Smooth muscle cell (in vitro differentiated cells): ENCODE results near the gene CA5A. TPM values are rescaled to one million over a fixed set of nuclear protein-coding genes. Genes with fewer than 3 reads are reported as not detected.

Experiments used
- DNase-seq: peaks from one replicate; lab custom pipeline; 2025; ENCODE audit not compliant: unreplicated experiment; lab: John Stamatoyannopoulos, UW
- H2AFZ ChIP-seq: fragments of 200-600 bp; sonication (generic); 2 replicates; pipeline ENCODE4 v1.6.0; 2016; ENCODE audit warnings: antibody characterized with exemption, low read depth, mild to moderate bottlenecking
- H3F3A ChIP-seq: fragments of 200-600 bp; sonication (generic); 2 replicates; pipeline ENCODE4 v1.6.0; 2017; ENCODE audit warnings: antibody characterized with exemption, low read depth
- H3K27ac ChIP-seq: fragments of 200-600 bp; sonication (generic); 2 replicates; pipeline ENCODE4 v1.5.1; 2016; ENCODE audit warnings: low read depth, mild to moderate bottlenecking
- H3K27me3 ChIP-seq: fragments of 200-600 bp; sonication (generic); 2 replicates; pipeline ENCODE4 v1.6.1; 2016; ENCODE audit warnings: low read depth, mild to moderate bottlenecking
- H3K36me3 ChIP-seq: fragments of 200-600 bp; sonication (generic); 2 replicates; pipeline ENCODE4 v1.5.1; 2016; ENCODE audit warnings: low read depth
- H3K4me1 ChIP-seq: fragments of 200-600 bp; sonication (generic); 2 replicates; pipeline ENCODE4 v1.5.1; 2016; ENCODE audit warnings: low read depth
- H3K4me2 ChIP-seq: fragments of 200-600 bp; sonication (generic); 2 replicates; pipeline ENCODE4 v1.6.0; 2016; ENCODE audit warnings: mild to moderate bottlenecking
- H3K4me3 ChIP-seq: fragments of 200-600 bp; sonication (generic); 2 replicates; pipeline ENCODE4 v1.5.1; 2016; ENCODE audit warnings: mild to moderate bottlenecking
- H3K79me2 ChIP-seq: fragments of 200-600 bp; sonication (generic); 2 replicates; pipeline ENCODE4 v1.6.0; 2016; ENCODE audit warnings: low read depth, mild to moderate bottlenecking
- H3K9ac ChIP-seq: fragments of 200-600 bp; sonication (generic); 2 replicates; pipeline ENCODE4 v1.6.0; 2016; ENCODE audit warnings: low read depth
- H3K9me3 ChIP-seq: fragments of 200-600 bp; sonication (generic); replicated peaks from 2 replicates; pipeline ENCODE4 v1.5.1; 2016; ENCODE audit warnings: low read depth
- H4K20me1 ChIP-seq: fragments of 200-600 bp; sonication (generic); 2 replicates; pipeline ENCODE4 v1.6.0; 2016; ENCODE audit warnings: low read depth
- CTCF ChIP-seq: fragments of 200-600 bp; sonication (generic); IDR thresholded peaks from 2 replicates; pipeline ENCODE4 v1.5.1; 2017; ENCODE audit warnings: borderline replicate concordance, mild to moderate bottlenecking, antibody characterized with exemption; ENCODE audit not compliant: insufficient read depth, poor library complexity, severe bottlenecking
- WGBS: methylation state at CpG from one replicate; pipeline ENCODE4 v1.1.7; 2016; ENCODE audit warnings: low lambda C conversion rate; 5-methylcytosine and 5-hydroxymethylcytosine counted together
- polyA plus RNA-seq: library from polyadenylated mRNA; unstranded; fragments of >200 nt; fragmentation: Nextera tagmentation; extraction: Ambion mirVana; gene quantifications from 2 replicates; pipeline ENCODE4 v1.2.1, GENCODE V29; 2016
- total RNA-seq: library from RNA; depleted of rRNA; stranded (reverse); fragments of >200 nt; gene quantifications from 2 replicates; pipeline ENCODE4 v1.2.3, GENCODE V29; 2014

The CA5A gene
- total and polyA plus RNA-seq, 2 experiments from 2014 or later, result not detected

GRCh38 chr16:87845807-87846619 is 90.3 kb downstream of the CA5A start:
- no peaks in the 10 kb centered on the region for H3K36me3 ChIP-seq
- H3K4me2 ChIP-seq, result no peak overlapping the region

GRCh38 chr16:87845213-87845612 is 91.1 kb downstream of the CA5A start:
- peaks cover 7% of the 10 kb centered on the region for H3K4me1 ChIP-seq
- peaks cover 99% of the 10 kb centered on the region for H4K20me1 ChIP-seq
- H3K4me3 ChIP-seq, result no peak overlapping the region
- H3F3A ChIP-seq, result no peaks in the 10 kb centered on the region
- no peak overlapping the region for H2AFZ ChIP-seq
- TF ChIP-seq CTCF, result no peak
- DNase-seq, result no peak
- H3K9me3 ChIP-seq, result no peaks in the 10 kb centered on the region
- H3K27me3 ChIP-seq, result no peaks in the 10 kb centered on the region
- H3K4me2 ChIP-seq, result no peak overlapping the region
- no peaks in the 10 kb centered on the region for H3K36me3 ChIP-seq
- 82% methylated on average over 12 of the region's 13 CpGs for WGBS
- peaks cover 92% of the 10 kb centered on the region for H3K79me2 ChIP-seq
- H3K9ac ChIP-seq, result no peak overlapping the region
- no peak overlapping the region for H3K27ac ChIP-seq

More at GRCh38 chr16:87845807-87846619, 90.3 kb downstream of the CA5A start:
- Histone ChIP-seq H3K9me3 (no peaks in the 10 kb centered on the region), H3K4me1 (peaks cover 7% of the 10 kb centered on the region), H3F3A (peaks cover 5% of the 10 kb centered on the region), H3K27ac (no peak overlapping the region), H3K4me3 (no peak overlapping the region), H2AFZ (no peak overlapping the region), H3K27me3 (no peaks in the 10 kb centered on the region), H3K79me2 (peaks cover 96% of the 10 kb centered on the region), H3K9ac (no peak overlapping the region), H4K20me1 (peaks cover 99% of the 10 kb centered on the region)
- no peak for DNase-seq
- WGBS, result 92% methylated on average over 31 of the region's 31 CpGs
- TF ChIP-seq CTCF, result no peak

- DNase-seq, result no peak
- Histone ChIP-seq H3K27ac (no peak overlapping the region), H3K27me3 (no peaks in the 10 kb centered on the region), H2AFZ (no peak overlapping the region), H3K79me2 (peaks cover 92% of the 10 kb centered on the region), H3K4me3 (no peak overlapping the region), H4K20me1 (peaks cover 99% of the 10 kb centered on the region), H3K4me1 (peaks cover 7% of the 10 kb centered on the region), H3K36me3 (no peaks in the 10 kb centered on the region), H3K9me3 (no peaks in the 10 kb centered on the region), H3F3A (no peaks in the 10 kb centered on the region), H3K9ac (no peak overlapping the region), H3K4me2 (no peak overlapping the region)
- no peak for TF ChIP-seq CTCF
- WGBS, result 71% methylated on average over 13 of the region's 13 CpGs
Observed at GRCh38 chr16:87844809-87845208, 91.5 kb downstream of the CA5A start.
